Measurements from ENCODE around the gene SYT7. TPM values are rescaled to one million over a fixed set of nuclear protein-coding genes. Genes with fewer than 3 reads are reported as not detected.

SYT7 gene
- total and polyA plus RNA-seq, 2 experiments from 2014 or later: 0.40 to 1.9 TPM

DNA sequence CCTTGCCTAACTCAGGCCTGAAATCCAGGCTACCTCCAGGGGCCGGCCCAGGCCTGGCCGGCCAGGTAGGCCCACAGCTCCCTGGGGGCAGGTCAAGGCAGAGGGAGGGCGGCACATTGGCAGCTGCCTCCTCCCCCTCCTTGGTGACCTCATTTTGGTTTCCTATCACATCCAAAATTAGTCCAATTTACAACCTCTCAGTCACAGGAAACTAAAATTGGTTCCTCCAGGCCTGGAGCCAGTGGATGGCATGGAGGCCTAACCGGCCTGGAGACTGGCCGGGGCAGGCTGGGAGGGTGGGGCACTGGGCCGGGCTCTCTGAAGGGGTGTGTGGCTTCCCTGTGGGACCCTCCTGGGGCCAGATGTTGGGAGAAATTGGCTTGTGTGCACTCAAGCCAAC lies 36.4 kb downstream of the SYT7 start:
- Histone ChIP-seq H3F3A (ENCODE audit: insufficient read depth) (peaks cover 16% of the 10 kb centered on the region; the same call in 1 of the 2 replicates), H3K4me1 (ENCODE audit: insufficient read depth) (peaks cover 15% of the 10 kb centered on the region), H3K79me2 (ENCODE audit: insufficient read depth) (no peaks in the 10 kb centered on the region), H3K9me2 (ENCODE audit: insufficient read depth) (no peaks in the 10 kb centered on the region), H3K9ac (no peak overlapping the region), H3K9me3 (ENCODE audit: low read depth) (no peaks in the 10 kb centered on the region), H3K27ac (peak overlapping the region; percentile 78), H3K27me3 (replicated peaks; ENCODE audit: insufficient read depth) (no peaks in the 10 kb centered on the region), H3K4me2 (ENCODE audit: unreplicated experiment) (no peak overlapping the region), H2AFZ (no peak overlapping the region), H3K4me3 (no peak overlapping the region), H3K36me3 (ENCODE audit: low read depth) (no peaks in the 10 kb centered on the region), H4K20me1 (ENCODE audit: insufficient read depth) (no peaks in the 10 kb centered on the region)
- no peak for DNase-seq
- 75 to 76% methylated on average over 6 of the region's 6 CpGs for WGBS, 2 experiments (ENCODE audit: low coverage in 1 of 2, low lambda C conversion rate in 2 of 2, missing lambda C conversion rate in 2 of 2)
- in situ Hi-C loops (cut with MboI): no loop called here
- TF ChIP-seq EZH2 (IDR thresholded peaks at IDR 0.05; ENCODE audit: insufficient read depth, poor library complexity, severe bottlenecking): no peak
- TF ChIP-seq EZH2phosphoT487 (IDR thresholded peaks at IDR 0.05; ENCODE audit: insufficient read depth, low read depth): no peak

DNA sequence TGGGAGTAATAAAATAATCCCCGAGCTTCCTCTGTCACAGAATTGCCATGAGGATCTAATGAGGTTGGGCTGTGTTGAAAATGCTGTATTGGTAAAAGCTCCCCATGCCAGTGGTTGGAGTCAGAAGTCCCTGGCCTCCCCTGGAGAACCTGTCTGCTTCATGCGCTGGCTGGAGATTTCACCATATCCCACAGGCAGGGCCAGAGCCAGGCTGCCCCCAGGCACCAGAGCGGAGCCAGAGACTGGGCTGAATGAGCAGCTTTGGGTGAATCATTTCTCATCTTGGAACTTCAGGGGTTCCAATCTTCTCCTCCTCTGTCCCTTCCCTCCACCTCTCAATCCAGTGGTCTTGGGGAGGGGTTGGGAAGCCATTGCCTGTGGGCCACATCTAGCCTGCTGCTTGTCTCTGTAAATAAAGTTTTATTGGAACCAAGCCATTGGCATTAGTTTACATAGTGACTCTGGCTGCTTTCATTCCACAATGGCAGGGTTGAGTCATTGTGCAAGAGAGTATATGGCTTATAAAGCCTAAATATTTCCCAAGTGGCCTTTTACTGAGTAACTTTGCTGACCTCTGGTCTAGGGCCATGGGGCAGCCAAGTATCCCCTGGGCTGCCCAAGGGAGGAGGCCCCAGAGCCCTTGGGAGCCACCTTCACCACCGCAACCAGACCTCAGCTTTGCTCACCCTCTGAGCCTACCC lies 37.1 kb downstream of the SYT7 start:
- peak; percentile 87 for DNase-seq
- H3K4me1 ChIP-seq (ENCODE audit: insufficient read depth): peaks cover 15% of the 10 kb centered on the region
- no peak overlapping the region for H3K9ac ChIP-seq
- H3K4me3 ChIP-seq: no peak overlapping the region
- in situ Hi-C loops (cut with MboI): no loop called here
- no peaks in the 10 kb centered on the region for H3K9me3 ChIP-seq (ENCODE audit: low read depth)
- peaks cover 16% of the 10 kb centered on the region; the same call in 1 of the 2 replicates for H3F3A ChIP-seq (ENCODE audit: insufficient read depth)
- peak overlapping the region; percentile 78 for H3K27ac ChIP-seq
- no peaks in the 10 kb centered on the region for H3K36me3 ChIP-seq (ENCODE audit: low read depth)
- WGBS, 2 experiments (ENCODE audit: low coverage in 1 of 2, low lambda C conversion rate in 2 of 2, missing lambda C conversion rate in 2 of 2): 70 to 78% methylated on average over 4 of the region's 4 CpGs
- TF ChIP-seq EZH2phosphoT487 (IDR thresholded peaks at IDR 0.05; ENCODE audit: insufficient read depth, low read depth): no peak
- no peak for TF ChIP-seq EZH2 (IDR thresholded peaks at IDR 0.05; ENCODE audit: insufficient read depth, poor library complexity, severe bottlenecking)
- no peak overlapping the region for H2AFZ ChIP-seq
- H3K79me2 ChIP-seq (ENCODE audit: insufficient read depth): no peaks in the 10 kb centered on the region
- H3K27me3 ChIP-seq (replicated peaks; ENCODE audit: insufficient read depth): no peaks in the 10 kb centered on the region
- H3K9me2 ChIP-seq (ENCODE audit: insufficient read depth): no peaks in the 10 kb centered on the region
- H4K20me1 ChIP-seq (ENCODE audit: insufficient read depth): no peaks in the 10 kb centered on the region
- H3K4me2 ChIP-seq (ENCODE audit: unreplicated experiment): peak overlapping the region; percentile 47

DNA sequence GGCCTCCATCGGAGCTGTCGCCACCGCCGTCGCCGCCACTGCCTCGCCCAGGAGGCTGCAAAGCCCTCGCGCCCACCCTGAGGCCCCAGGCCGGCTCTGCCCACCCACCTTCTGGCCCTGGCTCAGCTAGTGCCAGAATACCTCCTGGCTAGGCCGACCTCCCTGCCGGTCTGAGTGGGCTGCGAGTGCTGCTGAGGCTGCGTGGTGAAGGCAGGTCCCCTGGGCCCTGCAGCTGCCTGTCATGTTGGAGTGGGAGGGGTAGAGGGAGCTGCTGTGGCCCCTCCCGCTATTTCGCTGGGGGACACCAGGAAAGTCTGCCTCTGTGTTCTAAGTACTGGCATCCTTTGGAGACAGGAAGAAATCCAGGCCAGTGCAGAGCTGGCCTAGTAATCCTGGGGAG lies 38.2 kb downstream of the SYT7 start:
- H3K9ac ChIP-seq: no peak overlapping the region
- TF ChIP-seq EZH2phosphoT487 (IDR thresholded peaks at IDR 0.05; ENCODE audit: insufficient read depth, low read depth): no peak
- TF ChIP-seq EZH2 (IDR thresholded peaks at IDR 0.05; ENCODE audit: insufficient read depth, poor library complexity, severe bottlenecking): no peak
- DNase-seq: no peak
- no peak overlapping the region for H2AFZ ChIP-seq
- H3F3A ChIP-seq (ENCODE audit: insufficient read depth): peaks cover 16% of the 10 kb centered on the region; the same call in 1 of the 2 replicates
- H3K9me3 ChIP-seq (ENCODE audit: low read depth): no peaks in the 10 kb centered on the region
- no peaks in the 10 kb centered on the region for H3K9me2 ChIP-seq (ENCODE audit: insufficient read depth)
- H3K4me2 ChIP-seq (ENCODE audit: unreplicated experiment): no peak overlapping the region
- H3K79me2 ChIP-seq (ENCODE audit: insufficient read depth): no peaks in the 10 kb centered on the region
- peaks cover 15% of the 10 kb centered on the region for H3K4me1 ChIP-seq (ENCODE audit: insufficient read depth)
- in situ Hi-C loops (cut with MboI): no loop called here
- no peaks in the 10 kb centered on the region for H3K27me3 ChIP-seq (replicated peaks; ENCODE audit: insufficient read depth)
- H3K36me3 ChIP-seq (ENCODE audit: low read depth): no peaks in the 10 kb centered on the region
- WGBS, 2 experiments (ENCODE audit: low coverage in 1 of 2, low lambda C conversion rate in 2 of 2, missing lambda C conversion rate in 2 of 2): 64 to 78% methylated on average over 6 to 16 of the region's 16 CpGs
- no peak overlapping the region for H3K27ac ChIP-seq
- no peaks in the 10 kb centered on the region for H4K20me1 ChIP-seq (ENCODE audit: insufficient read depth)
- no peak overlapping the region for H3K4me3 ChIP-seq

DNA sequence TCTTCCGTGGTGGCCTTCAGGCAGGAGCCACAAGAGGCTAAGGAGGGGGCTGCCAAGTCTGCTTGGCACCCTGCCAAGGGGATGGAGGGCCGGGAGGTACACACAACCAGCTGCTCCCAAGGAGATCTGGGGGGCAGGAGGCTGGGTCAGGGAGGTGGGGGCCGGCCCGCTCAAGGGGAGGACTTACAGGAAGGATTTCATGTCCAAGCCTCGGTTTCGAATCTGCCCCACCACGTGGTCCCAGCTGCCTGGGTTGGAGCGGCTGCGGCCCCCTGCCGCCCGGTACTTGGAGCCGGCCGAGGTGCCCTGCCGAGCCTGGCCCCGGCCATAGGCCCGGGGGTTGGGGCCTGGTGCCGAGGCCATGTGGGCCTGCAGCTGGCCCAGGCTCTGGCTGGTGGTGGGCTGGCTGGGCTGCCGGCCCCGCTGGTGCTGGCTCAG lies 38.8 kb downstream of the SYT7 start:
- H3K9me2 ChIP-seq (ENCODE audit: insufficient read depth): no peaks in the 10 kb centered on the region
- no peak overlapping the region for H3K27ac ChIP-seq
- no peak overlapping the region for H2AFZ ChIP-seq
- 31% methylated on average over 19 of the region's 19 CpGs for WGBS, 2 experiments (ENCODE audit: low coverage in 1 of 2, low lambda C conversion rate in 2 of 2, missing lambda C conversion rate in 2 of 2)
- no peaks in the 10 kb centered on the region for H3K36me3 ChIP-seq (ENCODE audit: low read depth)
- H3K4me3 ChIP-seq: no peak overlapping the region
- no peak for DNase-seq
- peaks cover 16% of the 10 kb centered on the region; the same call in 1 of the 2 replicates for H3F3A ChIP-seq (ENCODE audit: insufficient read depth)
- in situ Hi-C loops (cut with MboI): no loop called here
- no peak overlapping the region for H3K4me2 ChIP-seq (ENCODE audit: unreplicated experiment)
- H3K79me2 ChIP-seq (ENCODE audit: insufficient read depth): no peaks in the 10 kb centered on the region
- no peaks in the 10 kb centered on the region for H3K27me3 ChIP-seq (replicated peaks; ENCODE audit: insufficient read depth)
- no peaks in the 10 kb centered on the region for H4K20me1 ChIP-seq (ENCODE audit: insufficient read depth)
- H3K4me1 ChIP-seq (ENCODE audit: insufficient read depth): peaks cover 15% of the 10 kb centered on the region
- H3K9me3 ChIP-seq (ENCODE audit: low read depth): no peaks in the 10 kb centered on the region
- no peak overlapping the region for H3K9ac ChIP-seq
- TF ChIP-seq EZH2 (IDR thresholded peaks at IDR 0.05; ENCODE audit: insufficient read depth, poor library complexity, severe bottlenecking): no peak
- no peak for TF ChIP-seq EZH2phosphoT487 (IDR thresholded peaks at IDR 0.05; ENCODE audit: insufficient read depth, low read depth)
